ENCODE results near the gene IRX5.

IRX5 gene

GRCh38 chr16:54931120-54932014 lies 702 bp downstream of the IRX5 start:
- no peak for DNase-seq (ENCODE audit: low read depth)

DNA sequence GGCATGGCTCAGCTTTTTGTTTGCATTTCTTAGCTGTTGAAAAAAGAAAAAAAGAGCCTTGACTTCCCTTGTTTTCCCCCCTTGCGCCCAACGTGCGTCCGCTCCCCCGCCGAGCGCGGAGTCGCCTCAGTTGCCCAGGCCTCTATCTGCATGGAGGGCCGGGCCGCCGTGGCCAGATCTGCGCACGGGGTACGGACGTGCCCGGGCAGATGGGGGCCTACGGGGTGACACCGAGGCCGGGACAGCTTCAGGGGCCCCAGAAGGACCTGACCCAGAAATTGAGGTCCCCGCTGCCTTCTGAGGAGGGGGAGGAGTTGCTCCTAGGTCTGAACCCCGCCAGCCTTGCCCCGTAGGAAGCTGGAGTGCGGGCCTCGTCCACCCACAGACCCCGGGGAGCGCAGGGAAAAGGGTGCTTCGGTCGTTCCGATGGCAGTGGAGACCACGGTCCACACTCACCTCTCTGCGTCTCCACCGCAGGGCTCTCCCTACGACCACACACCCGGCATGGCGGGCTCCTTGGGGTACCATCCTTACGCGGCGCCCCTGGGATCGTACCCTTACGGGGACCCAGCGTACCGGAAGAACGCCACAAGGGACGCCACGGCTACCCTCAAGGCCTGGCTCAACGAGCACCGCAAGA lies 1.5 kb downstream of the IRX5 start:
- DNase-seq (ENCODE audit: low read depth): no peak

- no peak for DNase-seq (ENCODE audit: low read depth)
These were observed 2.1 kb downstream of the IRX5 start for GRCh38 chr16:54932737-54933254.

DNA sequence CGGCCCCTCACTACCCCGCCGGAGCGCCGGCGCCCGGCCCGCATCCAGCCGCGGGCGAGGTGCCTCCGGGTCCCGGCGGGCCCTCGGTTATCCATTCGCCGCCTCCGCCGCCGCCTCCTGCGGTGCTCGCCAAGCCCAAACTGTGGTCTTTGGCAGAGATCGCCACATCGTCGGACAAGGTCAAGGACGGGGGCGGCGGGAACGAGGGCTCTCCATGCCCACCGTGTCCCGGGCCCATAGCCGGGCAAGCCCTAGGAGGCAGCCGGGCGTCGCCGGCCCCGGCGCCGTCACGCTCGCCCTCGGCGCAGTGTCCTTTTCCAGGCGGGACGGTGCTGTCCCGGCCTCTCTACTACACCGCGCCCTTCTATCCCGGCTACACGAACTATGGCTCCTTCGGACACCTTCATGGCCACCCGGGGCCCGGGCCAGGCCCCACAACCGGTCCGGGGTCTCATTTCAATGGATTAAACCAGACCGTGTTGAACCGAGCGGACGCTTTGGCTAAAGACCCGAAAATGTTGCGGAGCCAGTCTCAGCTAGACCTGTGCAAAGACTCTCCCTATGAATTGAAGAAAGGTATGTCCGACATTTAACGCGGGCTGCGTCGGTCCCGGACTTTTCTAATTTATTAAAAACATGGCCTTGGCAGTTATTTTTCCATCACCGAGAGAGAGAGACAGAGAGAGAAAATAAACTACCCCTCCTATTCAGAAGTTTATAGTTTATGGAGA lies 2.8 kb downstream of the IRX5 start:
- no peak for DNase-seq (ENCODE audit: low read depth)

DNA sequence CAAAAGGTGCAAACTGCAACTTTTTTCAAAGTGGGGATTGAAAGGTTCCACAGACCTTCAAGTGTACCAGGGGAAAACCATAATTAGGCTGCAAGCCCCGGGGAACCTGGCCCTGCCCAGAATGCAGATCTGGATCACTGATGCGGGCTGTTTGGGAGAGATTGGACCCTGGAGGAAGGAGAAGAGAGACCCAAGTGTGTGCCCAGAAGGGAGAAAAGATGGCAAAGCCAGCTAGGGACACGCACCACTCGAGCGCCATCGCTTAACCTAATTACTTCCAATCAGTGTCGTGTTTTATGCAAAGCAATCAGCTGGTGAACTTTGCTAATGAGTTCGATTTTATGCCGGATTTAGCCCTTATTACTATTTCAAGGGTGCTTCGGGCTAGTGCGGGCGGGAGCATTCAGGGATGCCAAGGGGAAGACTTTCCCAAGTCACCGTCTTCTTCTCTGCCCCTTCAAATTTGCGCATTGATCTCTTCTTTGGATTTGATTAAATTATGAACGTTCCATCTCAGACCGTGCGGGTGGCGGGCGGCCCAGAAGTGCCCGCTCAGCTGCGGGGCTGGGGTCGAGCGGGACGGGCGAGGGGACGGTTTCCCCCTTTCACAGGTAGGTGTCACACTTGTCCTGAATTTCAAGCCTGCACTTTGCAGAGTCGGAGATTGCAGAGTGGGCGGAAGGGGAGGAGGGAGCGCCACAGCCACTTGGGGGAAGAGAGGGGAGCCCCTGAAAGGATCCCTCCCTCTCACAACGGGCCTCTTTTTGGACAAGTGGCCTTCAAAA lies 4.0 kb downstream of the IRX5 start:
- DNase-seq (ENCODE audit: low read depth): no peak

DNA sequence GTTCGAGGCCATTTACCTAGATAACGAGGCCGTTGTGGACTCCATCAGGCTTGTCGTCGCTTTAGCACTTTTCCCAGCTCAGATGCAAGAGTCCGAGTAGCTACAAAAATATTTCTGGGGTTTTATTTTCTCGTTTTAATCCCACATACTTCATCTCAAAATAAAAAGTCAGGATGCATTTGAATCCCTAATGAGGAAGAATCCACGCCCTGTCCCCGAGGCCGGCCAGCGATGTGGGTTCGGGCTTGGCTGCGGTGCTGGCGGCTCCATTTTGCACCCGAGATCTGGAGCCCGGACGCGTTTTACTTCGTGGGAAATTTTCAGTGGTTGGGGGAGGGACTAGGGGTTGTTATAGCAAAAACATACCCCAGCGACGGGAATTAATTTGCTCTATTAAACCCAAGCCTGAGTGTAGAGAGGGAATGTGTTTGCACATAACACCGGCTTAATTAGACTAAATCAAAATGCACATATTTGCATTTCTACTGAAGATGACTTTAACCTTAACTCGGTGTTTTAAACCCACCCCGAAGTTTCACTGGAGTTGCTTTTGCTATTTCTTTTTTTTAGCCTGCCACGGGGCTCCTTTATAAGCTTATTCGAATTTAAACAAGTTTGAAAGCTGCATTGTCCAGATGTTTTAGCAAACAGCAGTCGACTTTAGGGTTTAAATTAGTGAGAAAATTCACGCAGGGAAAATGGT lies 4.8 kb downstream of the IRX5 start:
- no peak for DNase-seq (ENCODE audit: low read depth)

DNA sequence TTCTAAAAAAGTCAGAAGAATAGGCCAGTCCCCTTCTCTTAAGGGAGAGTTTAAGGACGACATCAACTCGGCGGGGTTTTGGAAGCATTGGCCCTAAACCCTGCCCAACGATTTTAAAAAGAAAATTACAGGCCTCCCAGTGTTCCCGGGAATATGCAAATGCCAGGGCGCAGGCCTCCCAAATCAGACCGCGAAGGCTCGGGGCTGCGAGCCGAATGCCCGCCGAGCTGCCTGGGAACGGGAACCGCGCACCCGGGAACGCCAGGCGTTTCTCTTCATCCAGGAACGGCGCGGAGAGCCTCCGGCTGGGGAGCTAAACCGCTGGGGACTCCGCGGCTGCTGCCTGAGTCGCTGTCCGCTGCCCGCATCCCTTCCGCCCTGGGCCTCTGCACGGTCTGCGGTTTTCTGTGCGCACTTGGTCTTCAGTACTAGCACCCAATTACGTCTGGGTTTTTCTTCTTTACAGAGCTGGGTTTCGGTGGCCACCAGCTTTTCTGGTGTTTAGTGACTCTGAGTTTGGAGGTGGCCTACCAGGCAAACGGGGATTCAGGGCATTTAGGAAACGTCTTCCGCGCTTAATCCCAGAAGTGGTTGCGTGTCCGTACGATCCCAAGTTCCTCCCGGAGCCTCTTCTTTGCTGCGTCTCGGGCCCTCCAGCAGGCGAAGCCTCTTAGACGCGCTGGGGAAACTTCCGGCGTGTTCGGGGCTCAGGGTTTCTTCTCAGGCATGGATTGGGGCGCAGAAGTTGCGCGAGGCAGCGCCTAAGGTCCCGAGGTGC lies 5.7 kb downstream of the IRX5 start:
- DNase-seq (ENCODE audit: low read depth): no peak

- no peak for DNase-seq (ENCODE audit: low read depth)
These were observed 6.5 kb downstream of the IRX5 start for GRCh38 chr16:54936979-54937670.

GRCh38 chr16:54937671-54938211 lies 7.1 kb downstream of the IRX5 start:
- no peak for DNase-seq (ENCODE audit: low read depth)

GRCh38 chr16:54938212-54939028 lies 7.8 kb downstream of the IRX5 start:
- no peak for DNase-seq (ENCODE audit: low read depth)

DNA sequence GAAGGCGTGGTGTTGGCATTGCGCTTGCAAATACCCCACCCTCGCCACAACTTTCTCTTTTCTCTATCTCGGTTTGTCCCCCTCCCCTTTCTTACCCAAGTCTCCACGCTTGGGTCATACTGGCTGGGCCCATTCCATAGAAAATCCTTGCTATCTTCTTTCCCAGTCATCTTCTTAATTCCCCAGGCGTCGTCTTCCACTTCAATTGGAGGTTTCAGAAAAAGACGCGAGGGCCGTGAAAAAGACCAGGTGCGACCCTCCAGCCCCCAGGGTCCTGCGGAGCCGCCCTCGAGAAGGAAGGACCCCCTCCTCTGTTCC lies 8.3 kb downstream of the IRX5 start:
- DNase-seq (ENCODE audit: low read depth): no peak

DNA sequence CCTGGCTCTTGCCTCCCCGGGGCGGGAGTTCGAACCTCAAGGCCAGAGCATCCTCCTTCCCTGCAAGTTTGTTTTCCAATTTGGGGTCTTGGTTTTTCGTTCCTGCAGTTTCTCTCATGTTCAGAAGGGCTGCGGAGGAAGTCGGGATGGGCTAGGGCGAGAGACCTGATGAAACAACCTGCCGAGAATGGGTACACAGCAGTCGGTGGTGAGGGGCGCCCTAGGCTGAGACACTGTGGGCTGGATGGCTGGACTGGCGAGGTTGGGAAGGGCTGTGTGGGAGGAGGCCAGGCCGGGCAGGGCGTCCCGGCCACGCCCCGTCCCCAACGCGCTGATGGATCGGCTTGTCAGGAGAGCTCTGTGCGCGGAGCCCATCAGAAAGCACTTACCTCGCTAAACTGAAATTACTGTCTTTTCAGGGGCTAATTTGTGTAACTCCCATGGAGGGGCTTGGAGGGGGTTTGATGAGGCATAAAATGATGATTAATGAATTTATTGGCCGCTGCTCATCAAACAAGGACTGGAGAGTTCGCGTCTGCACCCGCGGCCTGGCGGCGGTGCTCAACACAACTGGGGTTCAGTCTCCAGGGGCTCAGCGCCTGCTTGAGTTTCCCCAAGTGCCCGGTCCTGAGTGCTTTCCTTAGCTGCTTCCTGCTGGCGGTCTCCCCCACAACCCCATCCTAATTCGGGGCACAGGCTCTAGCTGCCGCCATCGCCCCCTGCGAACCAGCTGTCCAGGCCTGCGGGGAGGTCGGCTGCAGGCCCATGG lies 9.0 kb downstream of the IRX5 start:
- DNase-seq (ENCODE audit: low read depth): no peak

GRCh38 chr16:54940279-54940604 lies 9.6 kb downstream of the IRX5 start:
- DNase-seq (ENCODE audit: low read depth): no peak

DNA sequence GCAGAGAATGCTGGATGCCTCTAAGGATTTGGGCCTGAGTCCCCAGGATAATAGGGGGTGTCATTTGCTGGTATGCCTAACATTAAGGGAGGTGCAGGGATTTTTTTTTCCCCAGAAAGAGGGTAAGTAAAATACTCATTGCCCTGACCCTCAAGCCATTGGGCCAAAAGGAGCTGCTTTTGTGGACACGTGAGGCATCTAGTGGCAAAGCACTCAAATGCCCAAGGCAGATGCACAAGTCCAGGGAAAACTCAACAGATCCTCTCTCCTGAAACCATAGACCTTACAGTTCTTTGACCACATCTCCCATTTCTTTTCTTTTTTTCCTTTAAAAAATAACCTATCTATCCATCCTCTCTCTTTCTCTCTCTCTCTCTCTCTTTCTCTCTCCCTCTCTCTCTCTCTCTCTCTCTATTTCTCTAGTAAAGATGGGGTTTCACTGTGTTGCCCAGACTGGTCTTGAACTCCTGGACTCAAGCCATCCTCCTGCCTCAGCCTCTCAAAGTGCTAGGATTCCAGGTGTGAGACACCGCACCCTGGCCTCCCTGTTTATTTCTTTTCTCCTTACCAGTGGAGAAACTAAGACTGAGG lies 11.8 kb downstream of the IRX5 start:
- no peak for DNase-seq (ENCODE audit: low read depth)

- DNase-seq (ENCODE audit: low read depth): no peak
These were observed 13.3 kb downstream of the IRX5 start for GRCh38 chr16:54944002-54944401.

- DNase-seq (ENCODE audit: low read depth): no peak
These were observed 14.4 kb downstream of the IRX5 start for GRCh38 chr16:54945063-54945462.

- DNase-seq (ENCODE audit: low read depth): no peak
These were observed 16.2 kb downstream of the IRX5 start for GRCh38 chr16:54946909-54947308.

- no peak for DNase-seq (ENCODE audit: low read depth)
These were observed 17.0 kb downstream of the IRX5 start for GRCh38 chr16:54947616-54948015.

All from CMK (cell line).